GM23248 (cell line): ENCODE data around the gene MEIS2.

Experiments used
- EZH2 ChIP-seq: fragments of 200-600 bp; sonication (generic); IDR thresholded peaks from 2 replicates; pipeline ENCODE4 v1.6.1; 2018; ENCODE audit warnings: antibody characterized with exemption, mild to moderate bottlenecking; ENCODE audit not compliant: insufficient read depth, poor library complexity, severe bottlenecking
- EZH2phosphoT487 ChIP-seq: fragments of 200-600 bp; sonication (generic); IDR thresholded peaks from 2 replicates; pipeline ENCODE4 v1.6.1; 2018; ENCODE audit warnings: antibody characterized with exemption, moderate library complexity, mild to moderate bottlenecking, low read depth; ENCODE audit not compliant: insufficient read depth

GRCh38 chr15:37137221-37137620 lies 36.9 kb upstream of the MEIS2 start:
- TF ChIP-seq EZH2 (no peak), EZH2phosphoT487 (no peak)
